A549 (cell line): ENCODE data around the gene SBK2. TPM values are rescaled to one million over a fixed set of nuclear protein-coding genes. Genes with fewer than 3 reads are reported as not detected.

Experiments
- ATOH8 ChIP-seq: fragments of 250-450 bp; sonication (Bioruptor Pico); IDR thresholded peaks from 2 replicates; pipeline ENCODE4 v1.5.0; 2020; ENCODE audit warnings: low read depth, mild to moderate bottlenecking, moderate library complexity
- BHLHE40 ChIP-seq: IDR thresholded peaks from 2 replicates; pipeline ENCODE4 v1.6.1; 2012; ENCODE audit warnings: low read depth, low read length, inconsistent platforms
- CBX8 ChIP-seq: fragments of 200-600 bp; sonication (generic); IDR thresholded peaks from 2 replicates; pipeline ENCODE4 v1.6.1; 2016
- CHD2 ChIP-seq: fragments of 150-350 bp; IDR thresholded peaks from 2 replicates; pipeline ENCODE4 v1.6.1; 2014; ENCODE audit warnings: low read length; ENCODE audit not compliant: partially characterized antibody
- CTCF ChIP-seq: fragments of >200 bp; sonication (Bioruptor Twin); formaldehyde crosslinking; IDR thresholded peaks from 3 replicates; pipeline ENCODE4 v1.5.1; 2016
- EHF ChIP-seq: fragments of 250-450 bp; sonication (Bioruptor Pico); IDR thresholded peaks from 2 replicates; pipeline ENCODE4 v1.5.0; 2020; ENCODE audit warnings: mild to moderate bottlenecking
- EHMT2 ChIP-seq: fragments of 200-600 bp; sonication (generic); IDR thresholded peaks from 2 replicates; pipeline ENCODE4 v1.6.1; 2016; ENCODE audit warnings: antibody characterized with exemption, low read depth, mild to moderate bottlenecking, moderate library complexity
- EP300 ChIP-seq, 2 experiments: fragments of >200 bp; sonication (Bioruptor Twin); formaldehyde crosslinking; IDR thresholded peaks; 2 replicates in 1 of 2; 3 replicates in 1 of 2; pipeline ENCODE4 v1.6.1; 2016 to 2017
- FOSB ChIP-seq: fragments of 250-450 bp; sonication (Bioruptor Pico); IDR thresholded peaks from 2 replicates; pipeline ENCODE4 v1.5.0; 2020; ENCODE audit warnings: mild to moderate bottlenecking, moderate library complexity
- FOSL2 ChIP-seq, 2 experiments: fragments of 450-650 bp in 1 of 2; fragments of >200 bp in 1 of 2; sonication (Bioruptor Twin) in 1 of 2; formaldehyde crosslinking; IDR thresholded peaks; 2 replicates each; pipeline versions ENCODE4 v1.5.0 to v1.6.1; 2016 to 2020; ENCODE audit warnings: mild to moderate bottlenecking in 1 of 2, moderate library complexity in 1 of 2
- GATA3 ChIP-seq: IDR thresholded peaks from 2 replicates; pipeline ENCODE4 v1.6.1; 2012; ENCODE audit warnings: borderline replicate concordance
- HEYL ChIP-seq: fragments of 250-450 bp; sonication (Bioruptor Pico); IDR thresholded peaks from 2 replicates; pipeline ENCODE4 v1.8.0; 2021; ENCODE audit warnings: mild to moderate bottlenecking, moderate library complexity
- HOXB13 ChIP-seq: fragments of 250-450 bp; sonication (Bioruptor Pico); IDR thresholded peaks from 2 replicates; pipeline ENCODE4 v1.5.0; 2020; ENCODE audit warnings: low read depth, mild to moderate bottlenecking, moderate library complexity
- HOXB5 ChIP-seq: fragments of 250-450 bp; sonication (Bioruptor Pico); IDR thresholded peaks from 2 replicates; pipeline ENCODE4 v1.5.0; 2020; ENCODE audit warnings: mild to moderate bottlenecking, moderate library complexity
- JUNB ChIP-seq: fragments of >200 bp; sonication (Bioruptor Twin); formaldehyde crosslinking; IDR thresholded peaks from 2 replicates; pipeline ENCODE4 v1.6.1; 2016
- KDM5A ChIP-seq: fragments of 200-600 bp; sonication (generic); IDR thresholded peaks from 2 replicates; pipeline ENCODE4 v1.6.1; 2016; ENCODE audit warnings: antibody characterized with exemption, mild to moderate bottlenecking
- MAFK ChIP-seq: fragments of 450-650 bp; IDR thresholded peaks from 2 replicates; pipeline ENCODE4 v1.6.1; 2014; ENCODE audit not compliant: partially characterized antibody
- MAX ChIP-seq: IDR thresholded peaks from 2 replicates; pipeline ENCODE4 v1.6.1; 2012
- MYC ChIP-seq: IDR thresholded peaks from 2 replicates; pipeline ENCODE4 v1.6.1; 2012; ENCODE audit warnings: mild to moderate bottlenecking, inconsistent platforms, low read length, improper control_type of control experiment, borderline replicate concordance
- NPAS2 ChIP-seq: fragments of 250-450 bp; sonication (Bioruptor Pico); IDR thresholded peaks from 2 replicates; pipeline ENCODE4 v1.8.0; 2022; ENCODE audit warnings: mild to moderate bottlenecking, moderate library complexity, borderline replicate concordance
- NR3C1 ChIP-seq: fragments of >200 bp; sonication (Bioruptor Twin); formaldehyde crosslinking; IDR thresholded peaks from 3 replicates; pipeline ENCODE4 v1.6.1; 2017
- PBX3 ChIP-seq: IDR thresholded peaks from 2 replicates; pipeline ENCODE4 v1.6.1; 2012
- PHF8 ChIP-seq: fragments of 200-600 bp; sonication (generic); IDR thresholded peaks from 2 replicates; pipeline ENCODE4 v1.6.1; 2016; ENCODE audit warnings: low read depth, mild to moderate bottlenecking, antibody characterized with exemption, moderate library complexity, borderline replicate concordance
- POLR2AphosphoS2 ChIP-seq: conservative IDR thresholded peaks from 2 replicates; pipeline ENCODE4 v1.6.1; 2012; ENCODE audit warnings: low read length, improper control_type of control experiment, inconsistent platforms
- RARB ChIP-seq: fragments of 250-450 bp; sonication (Bioruptor Pico); IDR thresholded peaks from 2 replicates; pipeline ENCODE4 v1.8.0; 2021; ENCODE audit warnings: mild to moderate bottlenecking, moderate library complexity
- RCOR1 ChIP-seq: fragments of 150-350 bp; IDR thresholded peaks from 2 replicates; pipeline ENCODE4 v1.6.1; 2014; ENCODE audit warnings: antibody characterized with exemption, low read length, low read depth
- REST ChIP-seq: fragments of 200-600 bp; sonication (generic); IDR thresholded peaks from 2 replicates; pipeline ENCODE4 v1.6.1; 2016; ENCODE audit warnings: antibody characterized with exemption, mild to moderate bottlenecking, moderate library complexity
- RFX5 ChIP-seq: fragments of 450-650 bp; IDR thresholded peaks from 2 replicates; pipeline ENCODE4 v1.7.1; 2014; ENCODE audit warnings: antibody characterized with exemption, mild to moderate bottlenecking, moderate library complexity
- RNF2 ChIP-seq: fragments of 200-600 bp; sonication (generic); IDR thresholded peaks from 2 replicates; pipeline ENCODE4 v1.6.1; 2016; ENCODE audit warnings: low read depth, mild to moderate bottlenecking, antibody characterized with exemption, moderate library complexity, borderline replicate concordance
- SMC3 ChIP-seq: fragments of >200 bp; sonication (Bioruptor Twin); formaldehyde crosslinking; IDR thresholded peaks from 3 replicates; pipeline ENCODE4 v1.6.1; 2018; ENCODE audit warnings: inconsistent platforms
- SREBF2 ChIP-seq: fragments of 450-650 bp; IDR thresholded peaks from 2 replicates; pipeline ENCODE4 v1.6.1; 2014; ENCODE audit warnings: mild to moderate bottlenecking, moderate library complexity
- TFCP2L1 ChIP-seq: fragments of 250-450 bp; sonication (Bioruptor Pico); IDR thresholded peaks from 2 replicates; pipeline ENCODE4 v1.5.0; 2021; ENCODE audit warnings: mild to moderate bottlenecking
- TP53 ChIP-seq: fragments of 250-450 bp; sonication (Bioruptor Pico); IDR thresholded peaks from 2 replicates; pipeline ENCODE4 v1.5.0; 2021; ENCODE audit warnings: mild to moderate bottlenecking, moderate library complexity
- ZFP36 ChIP-seq: fragments of 450-650 bp; IDR thresholded peaks from 2 replicates; pipeline ENCODE4 v1.6.1; 2014; ENCODE audit warnings: borderline replicate concordance; ENCODE audit not compliant: partially characterized antibody
- ZSCAN20 ChIP-seq: fragments of 250-450 bp; sonication (Bioruptor Pico); IDR thresholded peaks from 2 replicates; pipeline ENCODE4 v1.8.0; 2022; ENCODE audit warnings: mild to moderate bottlenecking, moderate library complexity
- polyA plus RNA-seq, 4 experiments: library from polyadenylated mRNA; depleted of rRNA in 3 of 4; stranded (reverse); fragments of >200 nt; fragmentation: RNase III in 1 of 4; extraction: RNeasy Plus Mini Kit Qiagen cat#74134 plus additional on column Dnase treatment in 1 of 4; gene quantifications; 2 replicates in 3 of 4; 3 replicates in 1 of 4; pipeline ENCODE4 v1.2.3, GENCODE V29; 2011 to 2017

The SBK2 gene
- polyA plus RNA-seq, 2 of the 4 experiments (the other 2 are of a cell fraction) = 0.89 to 1.1 TPM

GRCh38 chr19:55549500-55550320 is 12.8 kb upstream of the SBK2 start (continued):
- no peak for TF ChIP-seq REST
- TF ChIP-seq FOSL2 (IDR thresholded peaks at IDR 0.05) = no peak
- TF ChIP-seq FOSL2 (CRISPR knock-in tag; IDR thresholded peaks at IDR 0.05) = peak; percentile 98
- peak; percentile 75 for TF ChIP-seq RFX5
- TF ChIP-seq ZFP36 = no peak
- TF ChIP-seq KDM5A = no peak
- TF ChIP-seq BHLHE40 = no peak
- TF ChIP-seq RNF2 = no peak
- peak; percentile 58 for TF ChIP-seq MAX
- TF ChIP-seq TP53 (CRISPR knock-in tag) = no peak
- TF ChIP-seq ATOH8 (CRISPR knock-in tag) = 0 out of 2 replicates have a peak, but pooled peaks have one; percentile 4
- no peak for TF ChIP-seq TFCP2L1 (CRISPR knock-in tag)
- TF ChIP-seq HOXB5 (CRISPR knock-in tag) = no peak; the same call in 1 of the 2 replicates
- TF ChIP-seq CTCF = no peak; the same call in 2 of the 3 replicates
- TF ChIP-seq RARB (CRISPR knock-in tag) = no peak
- TF ChIP-seq HEYL (CRISPR knock-in tag) = no peak
- TF ChIP-seq NR3C1 = no peak
- TF ChIP-seq RCOR1 = no peak
- TF ChIP-seq SREBF2 = no peak
- TF ChIP-seq HOXB13 = peak; percentile 76
- TF ChIP-seq CHD2 = peak; percentile 10
- TF ChIP-seq FOSB (CRISPR knock-in tag) = no peak; the same call in 1 of the 2 replicates
- TF ChIP-seq EHMT2 = no peak
- no peak for TF ChIP-seq EHF (CRISPR knock-in tag)
- TF ChIP-seq SMC3 = 0 out of 3 replicates have a peak, but pooled peaks have one; percentile 36
- no peak for TF ChIP-seq ZSCAN20 (CRISPR knock-in tag)
- TF ChIP-seq PBX3 = no peak
- peak; percentile 92 for TF ChIP-seq JUNB
- TF ChIP-seq PHF8 = no peak
- no peak for TF ChIP-seq CBX8
- TF ChIP-seq NPAS2 (CRISPR knock-in tag) = no peak
- TF ChIP-seq MAFK = no peak
- no peak for TF ChIP-seq EP300 (IDR thresholded peaks at IDR 0.05)
- TF ChIP-seq POLR2AphosphoS2 = no peak
- no peak for TF ChIP-seq MYC
- peak; percentile 82; the same call in 1 of the 2 replicates for TF ChIP-seq GATA3
